ENCODE measurements around the gene CTSF. TPM values are rescaled to one million over a fixed set of nuclear protein-coding genes. Genes with fewer than 3 reads are reported as not detected.

Gene CTSF
- total and polyA plus RNA-seq, 5 donors from 2014 or later, result 6.9 to 28.6 (median 17.6) TPM

GRCh38 chr11:66556086-66556485, 12.3 kb downstream of the CTSF start:
- no peak for ATAC-seq (ENCODE audit: low read depth in 2 of 2)
- H3K27me3 Mint-ChIP-seq, result no peaks in the 10 kb centered on the region
- DNase-seq, result no peak
- Histone ChIP-seq H3K27me3 (ENCODE audit: control insufficient read depth, insufficient read depth, low read length) (peaks cover 2% of the 10 kb centered on the region), H3K27ac (ENCODE audit: insufficient read depth, low read length, poor library complexity, severe bottlenecking) (no peak overlapping the region), H3K4me1 (ENCODE audit: control insufficient read depth, insufficient read depth, low read length, poor library complexity, severe bottlenecking) (peaks cover 6% of the 10 kb centered on the region), H3K4me3 (ENCODE audit: low read depth, low read length) (no peak overlapping the region), H3K9me3 (ENCODE audit: control insufficient read depth in 2 of 2, low read length in 2 of 2) (no peaks in the 10 kb centered on the region), H3K36me3 (ENCODE audit: control insufficient read depth, insufficient read depth, low read length) (no peaks in the 10 kb centered on the region)
- no peaks in the 10 kb centered on the region for H3K36me3 Mint-ChIP-seq
- H3K27ac Mint-ChIP-seq, result no peak overlapping the region
- peaks cover 0 to 1% (median 0%) of the 10 kb centered on the region in 7 donors for H3K9me3 Mint-ChIP-seq
- H3K4me3 Mint-ChIP-seq, result no peak overlapping the region
- H3K4me1 Mint-ChIP-seq, result peaks cover 0 to 8% (median 2%) of the 10 kb centered on the region in 4 donors

DNA sequence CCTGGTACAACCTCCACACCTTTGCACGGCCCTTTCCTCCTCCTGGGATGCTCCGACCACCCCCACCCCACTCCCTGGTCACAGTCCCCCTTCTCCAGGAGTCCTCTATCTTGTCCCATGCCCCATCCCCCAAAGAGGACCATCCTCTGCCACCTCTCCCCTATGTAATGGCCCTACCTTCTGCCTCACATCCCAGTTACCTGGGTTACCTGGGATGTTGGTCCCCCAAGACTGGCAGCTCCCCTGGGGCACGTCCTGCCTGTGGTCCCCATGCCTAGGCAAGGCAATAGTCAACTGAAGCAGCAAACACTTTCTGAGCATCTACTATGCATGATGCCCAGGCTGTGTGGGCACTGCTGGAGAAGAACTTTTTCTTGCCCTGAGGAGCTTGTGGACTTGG, 13.0 kb downstream of the CTSF start:
- H3K36me3 Mint-ChIP-seq, result no peaks in the 10 kb centered on the region
- Histone ChIP-seq H3K9me3 (ENCODE audit: control insufficient read depth in 2 of 2, low read length in 2 of 2) (no peaks in the 10 kb centered on the region), H3K27ac (ENCODE audit: insufficient read depth, low read length, poor library complexity, severe bottlenecking) (no peak overlapping the region), H3K27me3 (ENCODE audit: control insufficient read depth, insufficient read depth, low read length) (peaks cover 2% of the 10 kb centered on the region), H3K4me1 (ENCODE audit: control insufficient read depth, insufficient read depth, low read length, poor library complexity, severe bottlenecking) (peaks cover 6% of the 10 kb centered on the region), H3K36me3 (ENCODE audit: control insufficient read depth, insufficient read depth, low read length) (no peaks in the 10 kb centered on the region), H3K4me3 (ENCODE audit: low read depth, low read length) (no peak overlapping the region)
- no peaks in the 10 kb centered on the region for H3K27me3 Mint-ChIP-seq
- H3K27ac Mint-ChIP-seq, result no peak overlapping the region
- H3K9me3 Mint-ChIP-seq, result peaks cover 0 to 1% (median 0%) of the 10 kb centered on the region in 7 donors
- ATAC-seq (ENCODE audit: low read depth in 2 of 2) (no peak), DNase-seq (no peak)
- peaks cover 0 to 8% (median 2%) of the 10 kb centered on the region in 4 donors for H3K4me1 Mint-ChIP-seq
- no peak overlapping the region for H3K4me3 Mint-ChIP-seq

GRCh38 chr11:66554602-66555001, 13.8 kb downstream of the CTSF start:
- H3K27ac ChIP-seq (ENCODE audit: insufficient read depth, low read length, poor library complexity, severe bottlenecking), result no peak overlapping the region
- peaks cover 6% of the 10 kb centered on the region for H3K4me1 ChIP-seq (ENCODE audit: control insufficient read depth, insufficient read depth, low read length, poor library complexity, severe bottlenecking)
- ATAC-seq (ENCODE audit: low read depth in 2 of 2) (no peak), DNase-seq (no peak)
- H3K4me3 ChIP-seq (ENCODE audit: low read depth, low read length), result no peak overlapping the region
- no peak overlapping the region for H3K27ac Mint-ChIP-seq
- peaks cover 0 to 1% (median 0%) of the 10 kb centered on the region in 7 donors for H3K9me3 Mint-ChIP-seq
- H3K9me3 ChIP-seq (ENCODE audit: control insufficient read depth in 2 of 2, low read length in 2 of 2), result no peaks in the 10 kb centered on the region
- H3K36me3 ChIP-seq (ENCODE audit: control insufficient read depth, insufficient read depth, low read length), result no peaks in the 10 kb centered on the region
- H3K27me3 Mint-ChIP-seq, result no peaks in the 10 kb centered on the region
- no peak overlapping the region for H3K4me3 Mint-ChIP-seq
- H3K4me1 Mint-ChIP-seq, result peaks cover 0 to 8% (median 2%) of the 10 kb centered on the region in 4 donors
- H3K27me3 ChIP-seq (ENCODE audit: control insufficient read depth, insufficient read depth, low read length), result peaks cover 2% of the 10 kb centered on the region
- no peaks in the 10 kb centered on the region for H3K36me3 Mint-ChIP-seq

DNA sequence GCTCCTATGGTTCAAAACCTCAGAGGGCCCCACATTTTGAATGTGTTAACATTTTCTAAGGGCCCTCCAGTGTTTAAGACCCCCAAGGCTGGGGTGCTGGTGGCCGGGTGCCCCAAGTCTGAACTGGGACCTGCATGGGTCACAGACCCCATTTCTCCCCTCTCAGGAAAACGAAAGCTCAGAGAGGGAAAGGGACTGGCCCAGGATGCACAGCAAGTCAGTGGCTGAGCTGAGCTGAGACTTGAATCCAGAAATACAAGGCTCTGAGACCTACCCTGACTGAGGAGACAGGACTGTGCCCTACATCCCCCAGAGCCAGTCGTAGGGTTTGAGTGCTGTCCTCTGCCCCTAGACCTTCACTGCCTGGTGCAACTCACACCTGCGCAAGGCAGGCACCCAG, 17.5 kb downstream of the CTSF start:
- H3K4me3 Mint-ChIP-seq, result no peak overlapping the region
- peaks cover 0 to 1% (median 0%) of the 10 kb centered on the region in 7 donors for H3K9me3 Mint-ChIP-seq

GRCh38 chr11:66549696-66550095, 18.7 kb downstream of the CTSF start:
- Mint-ChIP-seq H3K4me1 (peaks cover 4 to 13% (median 5%) of the 10 kb centered on the region in 4 donors), H3K27me3 (peaks cover 5% of the 10 kb centered on the region), H3K36me3 (no peaks in the 10 kb centered on the region), H3K9me3 (no peaks in the 10 kb centered on the region), H3K4me3 (peak overlapping the region in 1 of 4 donors; percentile 75), H3K27ac (no peak overlapping the region)
- ATAC-seq (ENCODE audit: low read depth in 2 of 2) (no peak), DNase-seq (no peak)
- Histone ChIP-seq H3K9me3 (ENCODE audit: control insufficient read depth in 2 of 2, low read length in 2 of 2) (no peaks in the 10 kb centered on the region), H3K27ac (ENCODE audit: insufficient read depth, low read length, poor library complexity, severe bottlenecking) (no peak overlapping the region), H3K36me3 (ENCODE audit: control insufficient read depth, insufficient read depth, low read length) (no peaks in the 10 kb centered on the region), H3K4me3 (ENCODE audit: low read depth, low read length) (no peak overlapping the region), H3K27me3 (ENCODE audit: control insufficient read depth, insufficient read depth, low read length) (no peaks in the 10 kb centered on the region), H3K4me1 (ENCODE audit: control insufficient read depth, insufficient read depth, low read length, poor library complexity, severe bottlenecking) (peaks cover 26% of the 10 kb centered on the region)

More for the DNA sequence above, 17.5 kb downstream of the CTSF start:
- Histone ChIP-seq H3K9me3 (ENCODE audit: control insufficient read depth in 2 of 2, low read length in 2 of 2) (no peaks in the 10 kb centered on the region), H3K4me1 (ENCODE audit: control insufficient read depth, insufficient read depth, low read length, poor library complexity, severe bottlenecking) (peaks cover 14% of the 10 kb centered on the region), H3K4me3 (ENCODE audit: low read depth, low read length) (no peak overlapping the region), H3K36me3 (ENCODE audit: control insufficient read depth, insufficient read depth, low read length) (no peaks in the 10 kb centered on the region), H3K27me3 (ENCODE audit: control insufficient read depth, insufficient read depth, low read length) (no peaks in the 10 kb centered on the region), H3K27ac (ENCODE audit: insufficient read depth, low read length, poor library complexity, severe bottlenecking) (no peak overlapping the region)
- H3K27ac Mint-ChIP-seq, result no peak overlapping the region
- DNase-seq (no peak), ATAC-seq (ENCODE audit: low read depth in 2 of 2) (no peak)
- peaks cover 0 to 5% (median 3%) of the 10 kb centered on the region in 4 donors for H3K4me1 Mint-ChIP-seq
- H3K27me3 Mint-ChIP-seq, result peaks cover 5% of the 10 kb centered on the region
- H3K36me3 Mint-ChIP-seq, result no peaks in the 10 kb centered on the region

DNA sequence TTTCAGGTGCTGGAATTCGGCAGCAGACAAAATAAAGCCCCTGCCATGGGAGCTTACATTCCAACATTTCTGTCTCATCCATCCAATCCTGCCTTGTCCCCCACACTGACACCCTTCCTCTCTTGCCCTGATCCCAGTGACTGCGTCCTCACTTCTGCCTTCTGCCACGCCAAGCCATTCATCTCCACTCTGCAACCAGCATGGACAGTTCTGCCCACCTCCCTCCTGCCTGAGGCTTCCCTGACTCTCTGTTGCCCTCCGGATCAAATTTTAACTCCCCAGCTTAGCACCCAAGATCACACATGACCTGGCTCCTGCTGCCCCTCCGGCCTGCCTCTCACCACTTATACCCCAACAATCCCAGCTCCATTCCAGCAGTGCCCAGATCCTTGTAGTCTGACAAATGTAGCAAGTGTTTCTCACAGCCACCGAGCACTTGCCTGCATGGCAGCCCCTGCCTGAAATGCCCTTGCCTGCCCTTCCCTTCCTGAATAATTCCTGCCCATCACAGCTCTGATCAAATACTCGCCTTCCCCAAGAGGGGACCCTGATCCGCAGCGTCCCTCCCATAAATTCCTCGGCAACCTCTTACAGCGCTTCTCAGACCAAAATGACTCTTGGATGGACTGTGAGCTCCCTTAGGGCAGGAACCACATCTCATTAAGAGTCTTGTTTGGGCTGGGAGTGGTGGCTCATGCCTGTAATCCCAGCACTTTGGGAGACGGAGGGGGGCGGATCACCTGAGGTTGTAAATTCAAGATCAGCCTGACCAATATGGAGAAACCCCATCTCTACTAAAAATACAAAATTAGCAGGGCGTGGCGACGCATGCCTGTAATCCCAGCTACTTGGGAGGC, 19.4 kb downstream of the CTSF start:
- no peaks in the 10 kb centered on the region for H3K27me3 ChIP-seq (ENCODE audit: control insufficient read depth, insufficient read depth, low read length)
- H3K4me3 Mint-ChIP-seq, result peak overlapping the region; percentile 10 to 79 (median 61)
- no peak for ATAC-seq (ENCODE audit: low read depth in 2 of 2)
- H3K9me3 Mint-ChIP-seq, result no peaks in the 10 kb centered on the region
- no peak overlapping the region for H3K4me3 ChIP-seq (ENCODE audit: low read depth, low read length)
- H3K27ac Mint-ChIP-seq, result peak overlapping the region in 2 of 3 donors; percentile 55 to 56
- H3K9me3 ChIP-seq (ENCODE audit: control insufficient read depth in 2 of 2, low read length in 2 of 2), result no peaks in the 10 kb centered on the region
- H3K27me3 Mint-ChIP-seq, result peaks cover 5% of the 10 kb centered on the region
- no peaks in the 10 kb centered on the region for H3K36me3 Mint-ChIP-seq
- H3K36me3 ChIP-seq (ENCODE audit: control insufficient read depth, insufficient read depth, low read length), result no peaks in the 10 kb centered on the region
- H3K4me1 ChIP-seq (ENCODE audit: control insufficient read depth, insufficient read depth, low read length, poor library complexity, severe bottlenecking), result peaks cover 33% of the 10 kb centered on the region
- H3K27ac ChIP-seq (ENCODE audit: insufficient read depth, low read length, poor library complexity, severe bottlenecking), result no peak overlapping the region
- peaks cover 9 to 18% (median 10%) of the 10 kb centered on the region in 4 donors for H3K4me1 Mint-ChIP-seq
- no peak for DNase-seq

DNA sequence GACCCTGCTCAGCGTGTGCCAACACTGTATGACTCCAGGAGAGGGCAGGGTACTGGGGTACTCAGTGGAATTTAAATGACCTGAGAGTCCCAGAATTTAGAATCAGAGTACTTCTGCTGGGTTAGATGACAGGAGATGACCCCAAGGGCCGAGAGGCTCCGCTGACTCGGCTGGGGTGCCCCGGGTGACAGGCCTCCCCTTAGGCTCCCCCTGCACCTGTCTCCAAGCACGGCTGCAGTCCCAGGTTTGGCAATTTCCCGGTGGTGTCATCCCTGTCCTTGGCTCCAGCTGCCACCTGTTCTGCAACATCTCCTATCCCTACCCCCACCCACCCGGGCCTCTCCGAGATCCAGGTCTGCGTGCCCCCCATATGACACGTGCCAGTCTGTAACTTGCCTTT, 20.4 kb downstream of the CTSF start:
- Histone ChIP-seq H3K4me1 (ENCODE audit: control insufficient read depth, insufficient read depth, low read length, poor library complexity, severe bottlenecking) (peaks cover 43% of the 10 kb centered on the region), H3K9me3 (ENCODE audit: control insufficient read depth in 2 of 2, low read length in 2 of 2) (no peaks in the 10 kb centered on the region), H3K27ac (ENCODE audit: insufficient read depth, low read length, poor library complexity, severe bottlenecking) (no peak overlapping the region), H3K4me3 (ENCODE audit: low read depth, low read length) (no peak overlapping the region), H3K36me3 (ENCODE audit: control insufficient read depth, insufficient read depth, low read length) (no peaks in the 10 kb centered on the region), H3K27me3 (ENCODE audit: control insufficient read depth, insufficient read depth, low read length) (no peaks in the 10 kb centered on the region)
- Mint-ChIP-seq H3K9me3 (no peaks in the 10 kb centered on the region), H3K4me3 (peak overlapping the region; percentile 47 to 82 (median 64)), H3K27ac (no peak overlapping the region), H3K36me3 (no peaks in the 10 kb centered on the region), H3K4me1 (peaks cover 9 to 28% (median 13%) of the 10 kb centered on the region in 4 donors), H3K27me3 (peaks cover 5% of the 10 kb centered on the region)
- ATAC-seq (ENCODE audit: low read depth in 2 of 2) (no peak), DNase-seq (no peak)

GRCh38 chr11:66547662-66548009, 20.8 kb downstream of the CTSF start:
- Mint-ChIP-seq H3K4me1 (peaks cover 9 to 32% (median 13%) of the 10 kb centered on the region in 4 donors), H3K36me3 (peaks cover 3% of the 10 kb centered on the region), H3K9me3 (no peaks in the 10 kb centered on the region), H3K27ac (no peak overlapping the region), H3K4me3 (peak overlapping the region in 2 of 4 donors; percentile 75 to 82), H3K27me3 (peaks cover 5% of the 10 kb centered on the region)
- DNase-seq (no peak), ATAC-seq (ENCODE audit: low read depth in 2 of 2) (no peak)
- Histone ChIP-seq H3K9me3 (ENCODE audit: control insufficient read depth in 2 of 2, low read length in 2 of 2) (no peaks in the 10 kb centered on the region), H3K4me3 (ENCODE audit: low read depth, low read length) (no peak overlapping the region), H3K36me3 (ENCODE audit: control insufficient read depth, insufficient read depth, low read length) (no peaks in the 10 kb centered on the region), H3K27me3 (ENCODE audit: control insufficient read depth, insufficient read depth, low read length) (no peaks in the 10 kb centered on the region), H3K27ac (ENCODE audit: insufficient read depth, low read length, poor library complexity, severe bottlenecking) (no peak overlapping the region), H3K4me1 (ENCODE audit: control insufficient read depth, insufficient read depth, low read length, poor library complexity, severe bottlenecking) (peaks cover 43% of the 10 kb centered on the region)

All from CD4-positive, CD25-positive, alpha-beta regulatory T cell (primary cell).